IMR-90 (cell line): ENCODE measurements around the gene THAP5.

Source experiments
- BHLHE40 ChIP-seq: fragments of 150-350 bp; IDR thresholded peaks from 2 replicates; pipeline ENCODE4 v1.6.1; 2016; ENCODE audit warnings: mild to moderate bottlenecking, low read depth, low read length
- CEBPB ChIP-seq: IDR thresholded peaks from 2 replicates; pipeline ENCODE4 v1.6.1; 2012; ENCODE audit warnings: low read depth, low read length, improper control_type of control experiment
- CHD1 ChIP-seq: IDR thresholded peaks from 2 replicates; pipeline ENCODE4 v1.6.1; 2012; ENCODE audit warnings: low read depth, low read length, improper control_type of control experiment
- CTCF ChIP-seq: conservative IDR thresholded peaks from 2 replicates; pipeline ENCODE4 v1.5.1; 2012; ENCODE audit warnings: mild to moderate bottlenecking, low read depth, low read length, improper control_type of control experiment
- MAZ ChIP-seq: IDR thresholded peaks from 2 replicates; pipeline ENCODE4 v1.6.1; 2012; ENCODE audit warnings: low read depth, mild to moderate bottlenecking, low read length, improper control_type of control experiment, moderate library complexity, borderline replicate concordance
- NFE2L2 ChIP-seq: fragments of 150-350 bp; IDR thresholded peaks from 2 replicates; pipeline ENCODE4 v1.6.1; 2016; ENCODE audit warnings: low read depth, mild to moderate bottlenecking, low read length
- POLR2A ChIP-seq: IDR thresholded peaks from 2 replicates; pipeline ENCODE4 v1.6.1; 2012; ENCODE audit warnings: mild to moderate bottlenecking, low read depth, low read length
- RAD21 ChIP-seq: IDR thresholded peaks from 2 replicates; pipeline ENCODE4 v1.6.1; 2012; ENCODE audit warnings: low read length, improper control_type of control experiment
- RFX5 ChIP-seq: IDR thresholded peaks from 2 replicates; pipeline ENCODE4 v1.8.0; 2012; ENCODE audit warnings: low read depth, mild to moderate bottlenecking, low read length, moderate library complexity
- USF2 ChIP-seq: fragments of 150-350 bp; IDR thresholded peaks from 2 replicates; pipeline ENCODE4 v1.6.1; 2017; ENCODE audit warnings: mild to moderate bottlenecking, antibody characterized with exemption, low read length, low read depth

- TF ChIP-seq POLR2A (no peak), CTCF (no peak), RFX5 (no peak), CHD1 (no peak), USF2 (no peak), MAZ (no peak), RAD21 (no peak), CEBPB (no peak), BHLHE40 (no peak), NFE2L2 (no peak)
These were observed 28.0 kb downstream of the THAP5 start for GRCh38 chr7:108541478-108541877.
